HCT116 (cell line): Measurements from ENCODE around the gene HAND1. TPM values are rescaled to one million over a fixed set of nuclear protein-coding genes. Genes with fewer than 3 reads are reported as not detected.

Experiments used
- ATAC-seq: fragments of 200-7000 bp; cut with Tn5 transposase; 2 replicates; pipeline ENCODE4 v1.9.1; 2020; ENCODE audit warnings: mild to moderate bottlenecking, moderate library complexity
- Bru-seq: library from RNA; stranded (reverse); fragments of 400-500 nt; gene quantifications from one replicate; lab custom pipeline; 2021; lab: Mats Ljungman, UMichigan
- BruChase-seq, 2 experiments: library from RNA; stranded (reverse); fragments of 400-500 nt; gene quantifications; one replicate each; lab custom pipeline; 2021; lab: Mats Ljungman, UMichigan
- BruUV-seq: library from RNA; stranded (reverse); fragments of 400-500 nt; replicated peaks from 2 replicates; lab custom pipeline; 2021; lab: Mats Ljungman, UMichigan
- CTCF ChIA-PET: fragments of 300-600 bp; sonication (Branson Sonifier 250); formaldehyde crosslinking; loops from one replicate; lab custom pipeline; 2021; ENCODE audit warnings: antibody characterized with exemption; lab: Charles Lee
- POLR2A ChIA-PET: fragments of 300-600, 350-600 bp; sonication (Branson Sonifier 250); formaldehyde crosslinking; loops from one replicate; lab custom pipeline; 2021; ENCODE audit warnings: antibody characterized with exemption; lab: Charles Lee
- RAD21 ChIA-PET, 2 experiments: fragments of 300-600 bp; sonication (Branson Sonifier 250); formaldehyde crosslinking; loops; one replicate each; lab custom pipeline; 2023; ENCODE audit warnings: low total read pairs in 2 of 2; ENCODE audit not compliant: uncharacterized antibody in 2 of 2, unreplicated experiment in 2 of 2, low non-redundant PET in 1 of 2; lab: Charles Lee
- DNase-seq: peaks from one replicate; pipeline ENCODE4 v3.0.0-alpha.2; 2010; ENCODE audit warnings: low read depth, low spot score
- H2AFZ ChIP-seq: fragments of 200-600 bp; shearing (Covaris generic), sonication (generic); 2 replicates; pipeline ENCODE4 v1.6.1; 2017; ENCODE audit warnings: low read depth, mixed run types, mixed read lengths, antibody characterized with exemption, low read length; ENCODE audit not compliant: poor library complexity, severe bottlenecking
- H3K27ac ChIP-seq: 2 replicates; pipeline ENCODE4 v1.5.1; 2012; ENCODE audit warnings: low read depth, low read length
- H3K27me3 ChIP-seq: fragments of 200-600 bp; sonication (generic); 2 replicates; pipeline ENCODE4 v1.6.1; 2016; ENCODE audit warnings: mixed run types, low read length, mixed read lengths; ENCODE audit not compliant: insufficient read depth
- H3K36me3 ChIP-seq, 2 experiments: fragments of 200-500 bp in 1 of 2; fragments of 200-600 bp in 1 of 2; sonication (Bioruptor generic) in 1 of 2; sonication (generic) in 1 of 2; 2 replicates each; pipeline versions ENCODE4 v1.5.1 to v1.6.1; 2014 to 2016; ENCODE audit warnings: low read length in 2 of 2, inconsistent platforms in 1 of 2, mixed read lengths in 1 of 2, mixed run types in 1 of 2; ENCODE audit not compliant: insufficient read depth in 2 of 2, control insufficient read depth in 1 of 2
- H3K4me1 ChIP-seq, 2 experiments: fragments of 200-600 bp in 1 of 2; sonication (generic) in 1 of 2; 2 replicates each; pipeline versions ENCODE4 v1.5.1 to v1.6.1; 2012 to 2017; ENCODE audit warnings: low read length in 2 of 2, inconsistent platforms in 1 of 2, mild to moderate bottlenecking in 1 of 2, mixed read lengths in 1 of 2, mixed run types in 1 of 2, moderate library complexity in 1 of 2; ENCODE audit not compliant: insufficient read depth in 2 of 2, control insufficient read depth in 1 of 2
- H3K4me2 ChIP-seq: fragments of 200-600 bp; sonication (generic); 2 replicates; pipeline ENCODE4 v1.6.1; 2017; ENCODE audit warnings: mixed run types, low read length, mixed read lengths
- H3K4me3 ChIP-seq, 2 experiments: fragments of 200-600 bp in 1 of 2; sonication (generic) in 1 of 2; replicated peaks in 1 of 2; 2 replicates each; pipeline ENCODE4 v1.5.1; 2011 to 2016; ENCODE audit warnings: low read length in 2 of 2, control low read depth in 1 of 2, low read depth in 1 of 2, mild to moderate bottlenecking in 1 of 2, mixed read lengths in 1 of 2, mixed run types in 1 of 2
- H3K79me2 ChIP-seq: fragments of 200-600 bp; sonication (generic); 2 replicates; pipeline ENCODE4 v1.6.1; 2017; ENCODE audit warnings: mild to moderate bottlenecking, mixed run types, low read length, moderate library complexity, mixed read lengths; ENCODE audit not compliant: insufficient read depth
- H3K9ac ChIP-seq: fragments of 200-600 bp; sonication (generic); 2 replicates; pipeline ENCODE4 v1.6.1; 2016; ENCODE audit warnings: low read length, mixed read lengths
- H3K9me2 ChIP-seq: fragments of 200-600 bp; sonication (generic), shearing (Covaris generic); 2 replicates; pipeline ENCODE4 v1.6.1; 2017; ENCODE audit warnings: mixed run types, mild to moderate bottlenecking, moderate library complexity; ENCODE audit not compliant: insufficient read depth
- H3K9me3 ChIP-seq, 2 experiments: fragments of 200-500 bp in 1 of 2; fragments of 200-600 bp in 1 of 2; sonication (Bioruptor generic) in 1 of 2; sonication (generic) in 1 of 2; 2 replicates each; pipeline ENCODE4 v1.6.1; 2014 to 2017; ENCODE audit warnings: low read length in 2 of 2, mixed read lengths in 2 of 2, inconsistent platforms in 1 of 2, low read depth in 1 of 2, mild to moderate bottlenecking in 1 of 2, mixed run types in 1 of 2, moderate library complexity in 1 of 2; ENCODE audit not compliant: control insufficient read depth in 1 of 2, insufficient read depth in 1 of 2
- H4K20me1 ChIP-seq: fragments of 200-600 bp; sonication (generic), shearing (Covaris generic); 2 replicates; pipeline ENCODE4 v1.6.1; 2017; ENCODE audit warnings: mixed run types, mild to moderate bottlenecking, moderate library complexity; ENCODE audit not compliant: insufficient read depth
- CBX3 ChIP-seq: IDR thresholded peaks from 2 replicates; pipeline ENCODE4 v1.6.1; 2012; ENCODE audit warnings: low read depth
- CEBPB ChIP-seq: IDR thresholded peaks from 2 replicates; pipeline ENCODE4 v1.6.1; 2012; ENCODE audit warnings: low read depth
- ELF1 ChIP-seq: IDR thresholded peaks from 2 replicates; pipeline ENCODE4 v1.6.1; 2012; ENCODE audit warnings: low read depth, borderline replicate concordance
- EZH2 ChIP-seq: fragments of 200-600 bp; sonication (generic); IDR thresholded peaks from 2 replicates; pipeline ENCODE4 v1.6.1; 2017; ENCODE audit warnings: antibody characterized with exemption, mixed run types
- EZH2phosphoT487 ChIP-seq: fragments of 200-600 bp; IDR thresholded peaks from 2 replicates; pipeline ENCODE4 v1.6.1; 2018; ENCODE audit warnings: antibody characterized with exemption, borderline replicate concordance
- FOSL1 ChIP-seq: IDR thresholded peaks from 2 replicates; pipeline ENCODE4 v1.6.1; 2012; ENCODE audit warnings: low read depth
- JUND ChIP-seq: IDR thresholded peaks from 2 replicates; pipeline ENCODE4 v1.6.1; 2012
- POLR2A ChIP-seq: IDR thresholded peaks from 2 replicates; pipeline ENCODE4 v1.7.0; 2011; ENCODE audit warnings: borderline replicate concordance; ENCODE audit not compliant: insufficient read depth, insufficient read length; ENCODE audit errors: extremely low read depth
- POLR2AphosphoS5 ChIP-seq: IDR thresholded peaks from 2 replicates; pipeline ENCODE4 v1.6.1; 2011; ENCODE audit warnings: mild to moderate bottlenecking, low read depth, low read length, moderate library complexity
- RAD21 ChIP-seq: IDR thresholded peaks from 2 replicates; pipeline ENCODE4 v1.6.1; 2012; ENCODE audit warnings: low read depth, mild to moderate bottlenecking
- SIN3A ChIP-seq: IDR thresholded peaks from 2 replicates; pipeline ENCODE4 v1.6.1; 2012; ENCODE audit warnings: low read depth
- SRF ChIP-seq: IDR thresholded peaks from 2 replicates; pipeline ENCODE4 v1.6.1; 2012; ENCODE audit warnings: low read depth
- TCF7L2 ChIP-seq: IDR thresholded peaks from 2 replicates; pipeline ENCODE4 v1.7.0; 2011; ENCODE audit warnings: borderline replicate concordance, inconsistent platforms; ENCODE audit not compliant: insufficient read depth, insufficient read length; ENCODE audit errors: extremely low read depth
- YY1 ChIP-seq: IDR thresholded peaks from 2 replicates; pipeline ENCODE4 v1.6.1; 2011; ENCODE audit warnings: low read length, low read depth, moderate library complexity, mild to moderate bottlenecking; ENCODE audit not compliant: insufficient replicate concordance; ENCODE audit errors: extremely low read depth
- ZFX ChIP-seq: fragments of 450-650 bp; IDR thresholded peaks from 2 replicates; pipeline ENCODE4 v1.6.1; 2017
- ZNF274 ChIP-seq: fragments of 200-500 bp; sonication (Bioruptor generic); IDR thresholded peaks from 2 replicates; pipeline ENCODE4 v1.6.1; 2014; ENCODE audit warnings: mild to moderate bottlenecking, low read depth, low read length, inconsistent platforms
- intact Hi-C: fragments of 100-400 bp; cut with micrococcal nuclease; formaldehyde crosslinking; loops from 2 replicates; pipeline ENCODE4 v1.10.0; 2022
- long read RNA-seq: library from polyadenylated mRNA; unstranded; transcript quantifications from one replicate; pipeline ENCODE4 v2.0.0, GENCODE V29; 2021; ENCODE audit not compliant: unreplicated experiment
- polyA plus RNA-seq: library from polyadenylated mRNA; unstranded; fragments of >200 nt; gene quantifications from 2 replicates; pipeline ENCODE4 v1.2.1, GENCODE V29; 2012; ENCODE audit warnings: missing spikeins
- total RNA-seq: library from RNA; stranded (reverse); gene quantifications from one replicate; pipeline ENCODE4 v1.2.1, GENCODE V29; 2021; ENCODE audit not compliant: unreplicated experiment
- TF ChIP-seq, protein P1 (sequence below): IDR thresholded peaks from 2 replicates; pipeline ENCODE4 v1.6.1; 2011; ENCODE audit warnings: mild to moderate bottlenecking, low read length, moderate library complexity; ENCODE audit not compliant: insufficient replicate concordance; ENCODE audit errors: extremely low read depth
- TF ChIP-seq, protein P2 (sequence below): IDR thresholded peaks from 2 replicates; pipeline ENCODE4 v1.6.1; 2012; ENCODE audit warnings: low read depth

HAND1 gene
- not detected for total RNA-seq
- polyA plus RNA-seq, result 0.03 TPM in 1 of 2 replicates, not detected in the other
- Bru-seq, nascent RNA, result percentile 13 among the genes with signal in this experiment
- BruChase-seq, experiment 1, labeled RNA remaining after a 6-hour chase, result not detected
- BruChase-seq, experiment 2, labeled RNA remaining after a 2-hour chase, result percentile 13 among the genes with signal in this experiment
- long read RNA-seq, result 0 reads

DNA sequence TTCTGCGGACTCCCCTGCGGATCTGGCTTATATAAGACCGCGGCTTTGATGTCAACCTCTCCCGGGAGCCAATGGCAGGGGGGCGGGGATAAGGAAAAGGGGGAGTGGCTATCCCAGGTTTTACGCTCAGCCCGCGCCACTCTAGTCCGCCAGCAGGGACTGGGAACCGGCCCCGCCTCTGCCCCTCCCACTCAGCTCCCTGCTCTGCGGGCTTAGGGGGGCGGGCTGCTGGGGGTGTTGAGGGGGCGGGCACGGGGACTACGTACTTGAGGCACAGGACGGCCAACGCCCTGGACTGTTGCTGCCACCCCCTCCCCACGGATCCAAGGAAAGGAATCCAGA, at the start of gene HAND1:
HAND1 (minus strand) TSS at position 4 of the 342 bp plus-strand sequence. CDS start 219 bp downstream, outside the sequence.
- ATAC-seq, result peak; percentile 93
- no peak within 1 kb of the TSS for H3K27ac ChIP-seq
- no peak within 1 kb of the TSS for H3K4me2 ChIP-seq
- H3K9ac ChIP-seq, result no peak within 1 kb of the TSS
- no peaks in the 10 kb centered on the region for H3K36me3 ChIP-seq
- intact Hi-C loops, result no loop called here
- no peaks in the 10 kb centered on the region for H3K9me3 ChIP-seq
- ChIA-PET RAD21 (no interaction called here), CTCF (interaction anchor here (1.2 kb wide), 1 partner anchor 12 kb away, joined by 4 read pairs; no protein-coding TSS in a partner anchor)
- no TSS peak for BruUV-seq
- TF ChIP-seq RAD21 (no peak), YY1 (no peak), POLR2A (no peak), SIN3A (no peak), CBX3 (no peak), ZFX (no peak), FOSL1 (no peak), ZNF274 (no peak), SRF (no peak), ELF1 (no peak), JUND (no peak), EZH2phosphoT487 (no peak), EZH2 (no peak), TCF7L2 (no peak), POLR2AphosphoS5 (no peak), CEBPB (no peak)
- TF ChIP-seq, protein P1, sequence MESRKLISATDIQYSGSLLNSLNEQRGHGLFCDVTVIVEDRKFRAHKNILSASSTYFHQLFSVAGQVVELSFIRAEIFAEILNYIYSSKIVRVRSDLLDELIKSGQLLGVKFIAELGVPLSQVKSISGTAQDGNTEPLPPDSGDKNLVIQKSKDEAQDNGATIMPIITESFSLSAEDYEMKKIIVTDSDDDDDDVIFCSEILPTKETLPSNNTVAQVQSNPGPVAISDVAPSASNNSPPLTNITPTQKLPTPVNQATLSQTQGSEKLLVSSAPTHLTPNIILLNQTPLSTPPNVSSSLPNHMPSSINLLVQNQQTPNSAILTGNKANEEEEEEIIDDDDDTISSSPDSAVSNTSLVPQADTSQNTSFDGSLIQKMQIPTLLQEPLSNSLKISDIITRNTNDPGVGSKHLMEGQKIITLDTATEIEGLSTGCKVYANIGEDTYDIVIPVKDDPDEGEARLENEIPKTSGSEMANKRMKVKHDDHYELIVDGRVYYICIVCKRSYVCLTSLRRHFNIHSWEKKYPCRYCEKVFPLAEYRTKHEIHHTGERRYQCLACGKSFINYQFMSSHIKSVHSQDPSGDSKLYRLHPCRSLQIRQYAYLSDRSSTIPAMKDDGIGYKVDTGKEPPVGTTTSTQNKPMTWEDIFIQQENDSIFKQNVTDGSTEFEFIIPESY, result no peak
- TF ChIP-seq, protein P2, sequence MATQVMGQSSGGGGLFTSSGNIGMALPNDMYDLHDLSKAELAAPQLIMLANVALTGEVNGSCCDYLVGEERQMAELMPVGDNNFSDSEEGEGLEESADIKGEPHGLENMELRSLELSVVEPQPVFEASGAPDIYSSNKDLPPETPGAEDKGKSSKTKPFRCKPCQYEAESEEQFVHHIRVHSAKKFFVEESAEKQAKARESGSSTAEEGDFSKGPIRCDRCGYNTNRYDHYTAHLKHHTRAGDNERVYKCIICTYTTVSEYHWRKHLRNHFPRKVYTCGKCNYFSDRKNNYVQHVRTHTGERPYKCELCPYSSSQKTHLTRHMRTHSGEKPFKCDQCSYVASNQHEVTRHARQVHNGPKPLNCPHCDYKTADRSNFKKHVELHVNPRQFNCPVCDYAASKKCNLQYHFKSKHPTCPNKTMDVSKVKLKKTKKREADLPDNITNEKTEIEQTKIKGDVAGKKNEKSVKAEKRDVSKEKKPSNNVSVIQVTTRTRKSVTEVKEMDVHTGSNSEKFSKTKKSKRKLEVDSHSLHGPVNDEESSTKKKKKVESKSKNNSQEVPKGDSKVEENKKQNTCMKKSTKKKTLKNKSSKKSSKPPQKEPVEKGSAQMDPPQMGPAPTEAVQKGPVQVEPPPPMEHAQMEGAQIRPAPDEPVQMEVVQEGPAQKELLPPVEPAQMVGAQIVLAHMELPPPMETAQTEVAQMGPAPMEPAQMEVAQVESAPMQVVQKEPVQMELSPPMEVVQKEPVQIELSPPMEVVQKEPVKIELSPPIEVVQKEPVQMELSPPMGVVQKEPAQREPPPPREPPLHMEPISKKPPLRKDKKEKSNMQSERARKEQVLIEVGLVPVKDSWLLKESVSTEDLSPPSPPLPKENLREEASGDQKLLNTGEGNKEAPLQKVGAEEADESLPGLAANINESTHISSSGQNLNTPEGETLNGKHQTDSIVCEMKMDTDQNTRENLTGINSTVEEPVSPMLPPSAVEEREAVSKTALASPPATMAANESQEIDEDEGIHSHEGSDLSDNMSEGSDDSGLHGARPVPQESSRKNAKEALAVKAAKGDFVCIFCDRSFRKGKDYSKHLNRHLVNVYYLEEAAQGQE, result no peak
- TF ChIP-seq, all 23 proteins: peak for 0
- Histone ChIP-seq H3K4me3 (no peak within 1 kb of the TSS), H2AFZ (no peak within 1 kb of the TSS), H3K4me1 (no peaks in the 10 kb centered on the region), H3K79me2 (no peaks in the 10 kb centered on the region), H3K9me2 (no peaks in the 10 kb centered on the region), H3K27me3 (peaks cover 15% of the 10 kb centered on the region; the same call in 1 of the 2 replicates), H4K20me1 (no peaks in the 10 kb centered on the region)
- POLR2A ChIA-PET, result interaction anchor here (0.7 kb wide), 1 partner anchor 12 kb away, joined by 4 read pairs; no protein-coding TSS in a partner anchor
- peak; percentile 8 for DNase-seq
